COLO668 (cell line): Measurements from ENCODE around the gene BYSL.
"Not testable (repeated sequence)": the region's sequence is repeated elsewhere in the genome, so short reads cannot be mapped to it uniquely, and the experiment has no call there.

Source experiments
- DNase-seq: peaks from one replicate; lab custom pipeline; 2025; ENCODE audit not compliant: unreplicated experiment; lab: John Stamatoyannopoulos, UW

The BYSL gene

GRCh38 chr6:41941280-41942066 lies 20.2 kb downstream of the BYSL start, which contains the start of gene CCND3:
Gene CCND3 (minus strand): TSS chr6:41941808. CDS start chr6:41941649, 159 bp downstream.
- peak; percentile 94 for DNase-seq

- DNase-seq, result no peak
These were observed 21.0 kb downstream of the BYSL start for GRCh38 chr6:41942067-41942851.

- not testable (repeated sequence) for DNase-seq
These were observed 21.6 kb downstream of the BYSL start for GRCh38 chr6:41942882-41943281.

DNA sequence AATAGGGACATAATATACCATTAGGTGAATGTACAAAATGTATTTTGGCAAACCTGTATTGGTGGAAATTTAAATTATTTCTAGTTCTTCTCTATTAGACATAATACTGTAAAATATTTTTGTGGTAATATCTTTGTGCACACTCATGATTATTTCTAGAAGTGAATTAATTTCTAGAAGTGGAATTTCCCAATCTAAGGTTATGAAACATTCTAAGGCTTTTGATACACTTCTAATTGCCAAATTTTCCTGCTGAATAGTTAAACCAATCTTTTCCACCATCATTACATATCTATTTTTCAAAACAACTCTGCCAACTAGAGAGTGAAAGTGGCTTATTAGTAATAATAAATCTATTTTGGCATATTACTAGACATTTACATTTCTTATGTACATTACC lies 22.2 kb downstream of the BYSL start:
- DNase-seq, result no peak

GRCh38 chr6:41947581-41948220 lies 26.4 kb downstream of the BYSL start:
- DNase-seq, result no peak

DNA sequence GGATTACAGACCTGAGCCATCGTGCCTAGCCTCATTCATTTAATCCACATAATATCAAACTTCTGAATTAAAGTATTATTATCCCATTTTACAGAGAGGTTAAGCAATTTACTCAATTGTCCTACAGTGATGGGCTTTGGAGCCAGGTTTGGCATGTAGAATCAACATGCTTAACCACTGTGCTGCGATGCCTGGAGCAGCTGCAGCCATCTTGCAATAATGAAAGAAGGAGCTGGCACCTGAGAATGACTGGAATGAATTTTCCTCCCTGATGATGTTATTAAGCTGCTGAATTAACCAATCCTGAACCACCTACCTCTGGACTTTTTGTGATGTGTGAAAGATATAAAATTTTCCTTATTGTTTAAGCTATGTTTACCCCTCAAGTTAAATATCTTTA lies 33.4 kb downstream of the BYSL start:
- DNase-seq, result no peak

DNA sequence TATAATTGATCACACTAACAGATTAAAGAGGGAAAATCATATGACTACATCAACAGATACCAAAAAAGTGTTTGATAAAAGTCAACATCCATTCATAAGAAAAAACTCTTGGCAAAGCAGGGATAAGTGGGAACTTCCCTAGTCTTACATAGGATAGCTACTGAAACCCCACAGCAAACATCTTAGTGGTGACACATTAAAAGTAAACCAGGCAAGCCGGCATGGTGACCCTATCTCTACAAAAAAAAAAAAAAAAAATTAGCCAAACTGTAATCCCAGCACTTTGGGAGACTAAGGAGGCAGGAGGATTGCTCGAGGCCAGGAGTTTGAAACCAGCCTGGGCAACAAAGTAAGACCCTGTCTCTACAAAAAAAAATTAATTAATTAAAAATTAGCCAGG lies 34.1 kb downstream of the BYSL start:
- DNase-seq, result no peak

GRCh38 chr6:41957117-41957516 lies 35.8 kb downstream of the BYSL start:
- DNase-seq, result no peak

DNA sequence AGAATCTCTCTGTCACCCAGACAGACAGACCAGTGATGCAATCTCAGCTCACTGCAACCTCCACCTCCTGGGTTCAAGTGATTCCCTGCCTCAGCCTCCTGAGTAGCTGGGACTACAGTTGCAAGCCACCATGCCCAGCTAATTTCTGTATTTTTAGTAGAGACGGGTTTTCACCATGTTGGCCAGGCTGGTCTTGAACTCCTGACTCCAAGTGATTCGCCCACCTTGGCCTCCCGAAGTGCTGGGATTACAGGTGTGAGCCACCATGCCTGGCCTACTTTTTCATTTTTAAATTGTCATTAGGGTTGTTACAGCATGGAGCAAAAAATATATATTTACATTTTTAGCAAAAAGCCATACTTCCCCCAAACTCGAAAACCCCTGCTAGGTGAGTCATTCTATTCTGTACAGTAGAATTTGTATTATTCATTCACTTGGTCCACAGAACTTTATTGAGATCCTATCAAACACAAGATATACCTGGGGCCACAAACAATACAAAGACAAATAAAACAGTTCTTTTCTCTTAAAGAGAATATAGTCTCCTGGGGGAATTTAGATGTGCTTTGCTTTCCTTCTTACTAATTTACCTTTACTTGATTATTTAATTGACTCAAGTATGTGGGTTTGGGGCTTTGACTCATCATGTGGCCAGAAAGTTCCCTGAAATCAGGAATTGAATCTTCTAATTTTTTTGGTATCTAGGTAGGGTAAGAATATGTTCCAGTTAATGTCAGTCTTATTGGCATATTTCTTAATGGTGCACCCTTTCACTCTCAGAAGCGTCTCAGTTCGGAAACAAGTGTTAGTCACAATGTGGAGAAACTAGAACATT lies 36.9 kb downstream of the BYSL start:
- DNase-seq, result no peak

DNA sequence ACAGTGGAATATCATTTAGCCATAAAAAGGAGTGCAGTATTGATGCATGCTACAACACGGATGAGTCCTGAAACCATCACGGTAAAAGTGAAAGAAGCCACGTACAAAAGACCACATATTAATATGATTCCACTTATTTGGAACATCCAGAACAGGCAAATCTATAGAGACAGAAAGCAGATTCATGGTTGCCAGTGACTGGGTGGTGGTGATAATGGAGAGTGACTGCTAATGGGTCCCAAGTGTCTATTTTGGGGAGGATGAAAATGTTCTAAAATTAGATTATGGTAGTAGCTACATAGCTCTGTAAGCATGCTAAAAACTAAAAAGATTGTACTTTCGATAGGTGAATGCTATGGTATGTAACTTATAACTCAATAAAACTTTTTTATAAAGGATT lies 38.7 kb downstream of the BYSL start:
- DNase-seq, result no peak

DNA sequence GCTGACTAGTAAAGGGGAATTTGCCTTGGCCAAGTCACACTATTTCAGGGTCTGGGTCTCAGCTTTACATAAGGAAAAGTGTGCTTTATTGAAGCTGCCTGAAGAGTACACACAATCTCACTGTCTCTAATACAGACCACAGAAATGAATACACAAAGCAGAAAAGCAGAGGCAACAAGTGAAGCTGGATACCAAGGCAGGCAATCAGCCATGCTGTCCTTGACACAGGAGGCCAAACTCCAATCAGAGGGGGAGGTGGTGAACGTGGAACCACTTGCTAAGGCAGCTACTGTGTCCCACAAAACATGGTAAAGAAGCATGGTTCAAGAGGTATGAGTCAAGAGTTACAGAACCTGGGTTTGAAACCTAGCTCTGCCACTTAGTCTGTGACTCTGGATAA lies 42.1 kb downstream of the BYSL start:
- DNase-seq, result no peak

GRCh38 chr6:41964201-41964887 lies 43.0 kb downstream of the BYSL start:
- DNase-seq, result no peak

DNA sequence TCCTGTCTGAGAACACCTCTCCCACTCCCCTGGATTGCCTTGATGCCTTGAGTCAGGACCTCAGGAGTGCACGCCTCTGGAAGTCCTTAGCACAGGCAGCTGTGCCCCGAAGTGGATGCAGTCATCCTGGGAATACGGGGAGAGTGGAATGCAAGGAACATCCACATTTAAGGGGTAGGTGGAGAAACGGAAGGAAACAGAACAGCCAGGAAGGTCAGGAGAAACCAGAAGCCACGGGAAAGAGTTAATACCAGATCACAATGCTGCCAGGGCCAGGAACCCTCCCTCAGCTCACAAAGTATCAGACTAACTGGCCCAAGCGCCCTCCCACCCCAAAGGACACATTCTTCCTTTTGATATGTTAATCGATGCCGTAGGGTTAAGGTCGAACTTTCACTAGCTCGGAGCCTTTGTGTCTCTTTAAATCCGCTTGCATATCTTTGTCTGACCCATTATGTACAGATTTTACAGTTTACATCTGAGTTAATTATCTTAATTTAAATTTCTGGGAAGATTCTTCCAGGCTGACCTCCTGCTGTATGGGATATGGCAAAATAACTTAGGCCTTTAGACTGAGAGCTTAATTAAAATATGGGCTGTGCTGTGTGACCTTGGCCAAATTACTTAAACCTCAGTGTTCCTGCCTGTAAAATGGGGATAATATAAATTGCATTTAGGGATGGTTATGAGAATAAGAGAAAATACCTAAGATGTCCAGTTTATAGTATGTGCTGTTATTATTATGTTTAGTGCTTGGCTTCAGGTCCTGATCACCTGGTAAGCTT lies 44.3 kb downstream of the BYSL start:
- DNase-seq, result no peak

- DNase-seq, result no peak
These were observed 45.1 kb downstream of the BYSL start for GRCh38 chr6:41966214-41966920.

GRCh38 chr6:41966961-41967311 lies 45.6 kb downstream of the BYSL start:
- no peak for DNase-seq

DNA sequence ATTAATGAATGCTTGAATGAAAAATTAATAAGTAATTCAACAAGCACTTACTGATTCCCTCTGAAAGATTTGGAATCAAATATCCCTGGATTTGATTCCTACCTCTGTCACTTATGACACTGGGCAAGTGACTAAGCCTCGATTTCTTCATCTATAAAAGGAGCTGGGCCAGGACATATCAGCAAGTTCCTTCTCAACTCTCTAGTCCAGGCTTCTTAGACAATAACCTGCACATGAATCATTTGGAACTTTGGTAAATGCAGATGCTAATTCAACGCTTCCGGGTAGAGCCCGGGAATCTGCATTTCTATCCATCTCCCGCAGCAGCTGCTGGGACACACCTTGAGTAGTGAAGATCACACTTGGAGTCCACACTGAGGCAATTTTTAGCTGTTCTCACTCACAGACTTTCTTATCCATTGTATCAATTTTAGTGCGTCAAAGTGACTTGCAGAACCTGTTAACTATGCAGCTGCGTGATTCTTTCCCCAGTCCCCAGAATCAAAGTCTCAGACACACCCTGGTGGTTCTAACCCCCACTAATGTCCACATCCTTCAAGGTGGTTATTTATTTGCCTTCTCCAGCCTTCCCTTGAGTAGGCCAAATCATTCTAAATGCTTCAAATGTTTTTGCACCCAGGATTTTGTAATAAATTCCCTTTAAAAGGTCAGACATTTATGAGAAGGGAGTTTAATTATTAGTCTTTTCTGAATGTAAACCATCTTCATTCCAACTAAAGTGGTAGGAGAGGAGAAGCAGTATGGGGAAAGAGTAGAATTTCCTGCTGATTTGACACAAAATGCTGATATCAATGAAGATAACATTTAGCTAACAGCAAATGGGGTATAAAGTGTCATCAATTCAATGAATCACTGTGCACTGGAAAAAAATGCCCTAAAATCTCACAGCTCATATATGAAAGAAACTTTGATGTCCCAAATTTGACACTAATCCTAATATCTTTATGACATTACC lies 46.3 kb downstream of the BYSL start:
- no peak for DNase-seq

DNA sequence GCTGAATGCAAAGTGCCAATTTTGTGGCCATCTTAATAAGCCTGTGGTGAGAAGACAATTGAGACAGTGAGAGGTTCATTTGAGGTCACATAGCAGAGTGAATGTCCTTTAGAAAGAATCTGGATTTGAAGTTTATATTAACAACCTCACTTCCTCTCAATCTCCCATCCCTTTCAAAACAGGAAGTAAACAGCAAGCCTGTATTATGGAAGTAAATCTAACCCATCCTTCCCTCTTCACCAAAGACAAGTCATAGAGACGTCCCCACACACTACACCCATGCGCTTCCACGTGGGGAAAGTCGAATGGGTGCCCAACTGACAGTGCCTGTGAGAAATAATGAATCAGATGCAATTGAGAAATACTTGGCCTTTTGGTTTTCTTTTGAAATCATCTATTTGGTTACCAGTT lies 49.1 kb downstream of the BYSL start:
- no peak for DNase-seq

DNA sequence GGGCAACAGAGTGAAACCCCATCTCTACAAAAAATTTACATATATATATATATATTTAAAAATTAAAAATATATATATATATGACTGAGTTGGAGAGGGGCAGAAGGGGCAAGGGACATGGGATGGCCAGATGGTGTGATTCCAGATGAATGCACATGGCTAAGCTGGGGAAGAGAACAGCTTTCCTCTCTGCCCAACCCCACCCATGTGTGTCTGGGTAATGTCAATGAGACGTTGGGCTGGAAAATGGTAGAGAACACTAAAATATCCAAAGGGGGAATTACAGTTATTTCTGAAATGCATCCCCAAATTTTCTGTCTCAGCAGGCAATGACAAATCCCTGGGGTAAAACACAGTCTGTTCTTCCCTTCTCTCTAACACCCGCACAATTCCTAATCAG lies 51.5 kb downstream of the BYSL start:
- no peak for DNase-seq
